ENCODE results near the gene INHBB. TPM values are rescaled to one million over a fixed set of nuclear protein-coding genes. Genes with fewer than 3 reads are reported as not detected.
A peak's percentile ranks its signal among the peaks of the same experiment; 100 is the strongest.

Gene INHBB
- total and polyA plus RNA-seq, 2 of the 4 experiments (the other 2 are of a cell fraction): 0.18 to 0.92 TPM

DNA sequence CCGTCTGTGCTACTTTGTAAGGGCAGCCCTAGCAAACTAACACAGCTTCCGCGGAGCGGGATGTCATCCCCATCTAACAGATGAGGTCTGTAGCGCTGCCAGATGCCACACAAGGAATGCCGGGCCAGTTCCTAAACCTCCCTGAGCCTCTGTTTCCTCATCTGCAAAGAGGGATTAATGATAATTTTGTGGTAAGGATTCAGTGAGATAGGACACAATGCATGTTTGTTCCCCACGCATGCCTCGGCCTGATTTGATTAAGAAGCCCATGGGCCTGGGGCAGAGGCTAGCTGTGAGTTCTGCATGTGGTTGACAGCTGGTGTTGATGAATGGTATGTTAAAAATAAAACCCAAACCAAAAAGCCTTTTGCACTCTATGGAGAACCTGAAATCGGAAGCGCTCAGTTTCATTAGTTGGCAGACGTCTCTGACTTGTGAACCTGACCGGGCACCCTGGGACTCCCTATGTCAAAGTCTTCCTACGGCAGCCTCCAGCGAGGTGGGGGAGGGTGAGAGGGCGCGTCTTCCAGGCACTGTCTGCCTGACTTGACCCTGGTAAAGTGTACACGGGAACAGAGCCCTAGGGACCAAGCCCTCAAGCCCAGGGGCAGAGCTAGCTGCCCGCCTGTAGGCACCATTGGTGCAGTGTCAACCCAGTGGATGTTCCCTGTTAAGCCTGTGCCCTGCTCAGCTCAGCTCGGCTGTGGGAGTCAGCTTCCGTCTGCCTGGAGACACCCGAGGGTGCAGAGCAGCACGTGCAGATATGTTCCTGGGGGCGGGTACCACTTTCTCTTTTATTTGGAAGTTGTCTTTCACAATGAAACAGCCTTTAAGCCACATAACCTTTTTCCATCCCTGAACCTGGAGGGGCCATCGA, 14.8 kb upstream of the INHBB start (continued):
- TF ChIP-seq, protein P1, sequence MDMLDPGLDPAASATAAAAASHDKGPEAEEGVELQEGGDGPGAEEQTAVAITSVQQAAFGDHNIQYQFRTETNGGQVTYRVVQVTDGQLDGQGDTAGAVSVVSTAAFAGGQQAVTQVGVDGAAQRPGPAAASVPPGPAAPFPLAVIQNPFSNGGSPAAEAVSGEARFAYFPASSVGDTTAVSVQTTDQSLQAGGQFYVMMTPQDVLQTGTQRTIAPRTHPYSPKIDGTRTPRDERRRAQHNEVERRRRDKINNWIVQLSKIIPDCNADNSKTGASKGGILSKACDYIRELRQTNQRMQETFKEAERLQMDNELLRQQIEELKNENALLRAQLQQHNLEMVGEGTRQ (IDR thresholded peaks at IDR 0.05; ENCODE audit: low read depth, low read length): no peak

DNA sequence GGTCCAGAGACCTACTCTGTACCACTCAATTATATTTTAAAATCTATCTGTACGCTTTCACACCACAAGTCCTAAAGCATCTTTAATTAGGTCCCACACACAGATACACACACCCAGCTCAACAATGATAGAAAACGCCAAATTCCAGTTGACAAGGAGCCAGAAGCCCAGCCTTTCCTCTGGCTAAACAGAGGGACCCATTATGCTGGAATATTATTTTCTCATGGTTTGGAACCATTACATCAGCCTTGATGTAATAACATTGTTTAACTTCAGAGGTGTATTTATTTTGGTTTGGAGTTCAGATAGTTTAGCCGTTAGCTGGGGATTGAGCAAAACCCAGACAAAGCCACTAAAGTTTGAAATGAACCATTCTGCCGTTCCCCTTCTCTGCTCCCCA, 14.0 kb upstream of the INHBB start:
- Histone ChIP-seq H4K91ac (ENCODE audit: insufficient read depth, low read depth, low read length) (no peak overlapping the region), H4K5ac (ENCODE audit: low read depth, low read length) (no peak overlapping the region), H3K9ac (ENCODE audit: low read depth, low read length) (no peak overlapping the region), H3K18ac (ENCODE audit: low read depth, low read length) (no peak overlapping the region), H2BK20ac (ENCODE audit: low read depth, low read length) (no peak overlapping the region), H3K79me1 (ENCODE audit: low read depth in 1 of 2, low read length in 2 of 2) (no peaks in the 10 kb centered on the region), H2AK5ac (ENCODE audit: low read depth, low read length) (no peak overlapping the region), H3K4ac (ENCODE audit: low read depth, low read length) (no peak overlapping the region), H3K4me2 (ENCODE audit: low read depth, low read length) (no peak overlapping the region), H2BK120ac (ENCODE audit: low read depth, low read length) (no peak overlapping the region), H4K20me1 (ENCODE audit: insufficient read depth, low read length) (no peaks in the 10 kb centered on the region), H2AK9ac (replicated peaks; ENCODE audit: low read depth, low read length, poor library complexity) (no peak overlapping the region), H4K8ac (ENCODE audit: low read depth in 2 of 2, low read length in 2 of 2) (no peak overlapping the region), H3K9me1 (ENCODE audit: insufficient read depth, low read length) (no peaks in the 10 kb centered on the region), H3K36me3 (ENCODE audit: control insufficient read depth, insufficient read depth, low read length) (no peaks in the 10 kb centered on the region), H3K27ac (ENCODE audit: insufficient read depth, low read length) (no peak overlapping the region), H3K14ac (replicated peaks; ENCODE audit: low read depth, low read length) (no peak overlapping the region), H3K4me1 (ENCODE audit: control insufficient read depth, insufficient read depth, low read length) (peaks cover 1% of the 10 kb centered on the region; the same call in 1 of the 2 replicates), H2BK15ac (ENCODE audit: low read depth, low read length) (no peak overlapping the region), H3K56ac (ENCODE audit: extremely low read depth, insufficient read depth, low read length) (no peak overlapping the region), H3K4me3 (ENCODE audit: insufficient read depth, low read depth, low read length) (no peak overlapping the region), H2AFZ (replicated peaks; ENCODE audit: low read length, poor library complexity) (no peak overlapping the region), H2BK5ac (ENCODE audit: low read depth, low read length, poor library complexity, severe bottlenecking) (no peak overlapping the region), H3K27me3 (ENCODE audit: control insufficient read depth, insufficient read depth, low read length) (peaks cover 76% of the 10 kb centered on the region), H3K23ac (ENCODE audit: low read depth, low read length) (no peak overlapping the region), H3K9me3 (ENCODE audit: control insufficient read depth, insufficient read depth, low read length) (peaks cover 2% of the 10 kb centered on the region; the same call in 1 of the 2 replicates)
- dilution Hi-C loops (cut with HindIII; ENCODE audit: low sequenced_read_pairs, unreplicated experiment): no loop called here
- ChIA-PET POLR2A (ENCODE audit: unreplicated experiment) (interaction anchor here (0.7 kb wide), 1 partner anchor 352 kb away, joined by 3 read pairs; no protein-coding TSS in a partner anchor), CTCF (interaction anchor here (1.0 kb wide), 1 partner anchor 11 kb away, joined by 5 read pairs; no protein-coding TSS in a partner anchor)
- in situ Hi-C loops (cut with MboI; ENCODE audit: low sequenced_read_pairs): loop anchor here (25.0 kb wide), 1 partner anchor 480 kb away; no protein-coding TSS in a partner anchor
- no CpG with 5 or more reads among the region's 4 CpGs for WGBS, 2 experiments (ENCODE audit: extremely low coverage in 2 of 2, insufficient read length in 1 of 2)
- ATAC-seq (ENCODE audit: low read depth): peak; percentile 69
- no TSS peak for BruUV-seq (replicated peaks)
- intact Hi-C loops (cut with micrococcal nuclease): no loop called here
- DNase-seq: peak; percentile 59
- TF ChIP-seq, protein P1 (IDR thresholded peaks at IDR 0.05; ENCODE audit: low read depth, low read length): no peak
- TF ChIP-seq MAFK (IDR thresholded peaks at IDR 0.05; ENCODE audit: low read depth, low read length) (no peak), BHLHE40 (IDR thresholded peaks at IDR 0.05; ENCODE audit: low read depth, low read length) (no peak), NFE2L2 (IDR thresholded peaks at IDR 0.05; ENCODE audit: low read depth, low read length) (no peak), FOS (IDR thresholded peaks at IDR 0.05; ENCODE audit: low read depth, low read length) (no peak), CEBPB (IDR thresholded peaks at IDR 0.05; ENCODE audit: low read depth, low read length) (no peak), POLR2A (IDR thresholded peaks at IDR 0.05; ENCODE audit: low read depth, low read length) (no peak), SMC3 (IDR thresholded peaks at IDR 0.05; ENCODE audit: low read depth, low read length) (no peak), RFX5 (IDR thresholded peaks at IDR 0.05; ENCODE audit: low read depth, low read length) (no peak), CHD1 (IDR thresholded peaks at IDR 0.05; ENCODE audit: low read depth, low read length) (no peak), RCOR1 (IDR thresholded peaks at IDR 0.05; ENCODE audit: insufficient replicate concordance, low read length) (no peak)
- TF ChIP-seq, protein P2, sequence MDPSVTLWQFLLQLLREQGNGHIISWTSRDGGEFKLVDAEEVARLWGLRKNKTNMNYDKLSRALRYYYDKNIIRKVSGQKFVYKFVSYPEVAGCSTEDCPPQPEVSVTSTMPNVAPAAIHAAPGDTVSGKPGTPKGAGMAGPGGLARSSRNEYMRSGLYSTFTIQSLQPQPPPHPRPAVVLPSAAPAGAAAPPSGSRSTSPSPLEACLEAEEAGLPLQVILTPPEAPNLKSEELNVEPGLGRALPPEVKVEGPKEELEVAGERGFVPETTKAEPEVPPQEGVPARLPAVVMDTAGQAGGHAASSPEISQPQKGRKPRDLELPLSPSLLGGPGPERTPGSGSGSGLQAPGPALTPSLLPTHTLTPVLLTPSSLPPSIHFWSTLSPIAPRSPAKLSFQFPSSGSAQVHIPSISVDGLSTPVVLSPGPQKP (IDR thresholded peaks at IDR 0.05; ENCODE audit: borderline replicate concordance, low read depth, low read length): no peak

Data from IMR-90 (cell line).